ENCODE data around the gene CCDC183. TPM values are rescaled to one million over a fixed set of nuclear protein-coding genes. Genes with fewer than 3 reads are reported as not detected.

The CCDC183 gene
- total RNA-seq, 4 donors from 2014 or later: 0.51 to 2.4 (median 1.5) TPM

GRCh38 chr9:136799854-136800657, 3.9 kb downstream of the CCDC183 start:
- TF ChIP-seq, protein P1, sequence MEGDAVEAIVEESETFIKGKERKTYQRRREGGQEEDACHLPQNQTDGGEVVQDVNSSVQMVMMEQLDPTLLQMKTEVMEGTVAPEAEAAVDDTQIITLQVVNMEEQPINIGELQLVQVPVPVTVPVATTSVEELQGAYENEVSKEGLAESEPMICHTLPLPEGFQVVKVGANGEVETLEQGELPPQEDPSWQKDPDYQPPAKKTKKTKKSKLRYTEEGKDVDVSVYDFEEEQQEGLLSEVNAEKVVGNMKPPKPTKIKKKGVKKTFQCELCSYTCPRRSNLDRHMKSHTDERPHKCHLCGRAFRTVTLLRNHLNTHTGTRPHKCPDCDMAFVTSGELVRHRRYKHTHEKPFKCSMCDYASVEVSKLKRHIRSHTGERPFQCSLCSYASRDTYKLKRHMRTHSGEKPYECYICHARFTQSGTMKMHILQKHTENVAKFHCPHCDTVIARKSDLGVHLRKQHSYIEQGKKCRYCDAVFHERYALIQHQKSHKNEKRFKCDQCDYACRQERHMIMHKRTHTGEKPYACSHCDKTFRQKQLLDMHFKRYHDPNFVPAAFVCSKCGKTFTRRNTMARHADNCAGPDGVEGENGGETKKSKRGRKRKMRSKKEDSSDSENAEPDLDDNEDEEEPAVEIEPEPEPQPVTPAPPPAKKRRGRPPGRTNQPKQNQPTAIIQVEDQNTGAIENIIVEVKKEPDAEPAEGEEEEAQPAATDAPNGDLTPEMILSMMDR (IDR thresholded peaks at IDR 0.05; ENCODE audit: low read depth): no peak

- TF ChIP-seq, protein P1 (IDR thresholded peaks at IDR 0.05; ENCODE audit: low read depth): no peak
Observed at GRCh38 chr9:136802321-136802720, 6.2 kb downstream of the CCDC183 start.

- TF ChIP-seq, protein P1 (IDR thresholded peaks at IDR 0.05; ENCODE audit: low read depth): no peak
Observed at GRCh38 chr9:136803551-136804508, 7.7 kb downstream of the CCDC183 start.

GRCh38 chr9:136804509-136805206, 8.5 kb downstream of the CCDC183 start:
- TF ChIP-seq, protein P1 (IDR thresholded peaks at IDR 0.05; ENCODE audit: low read depth): no peak

DNA sequence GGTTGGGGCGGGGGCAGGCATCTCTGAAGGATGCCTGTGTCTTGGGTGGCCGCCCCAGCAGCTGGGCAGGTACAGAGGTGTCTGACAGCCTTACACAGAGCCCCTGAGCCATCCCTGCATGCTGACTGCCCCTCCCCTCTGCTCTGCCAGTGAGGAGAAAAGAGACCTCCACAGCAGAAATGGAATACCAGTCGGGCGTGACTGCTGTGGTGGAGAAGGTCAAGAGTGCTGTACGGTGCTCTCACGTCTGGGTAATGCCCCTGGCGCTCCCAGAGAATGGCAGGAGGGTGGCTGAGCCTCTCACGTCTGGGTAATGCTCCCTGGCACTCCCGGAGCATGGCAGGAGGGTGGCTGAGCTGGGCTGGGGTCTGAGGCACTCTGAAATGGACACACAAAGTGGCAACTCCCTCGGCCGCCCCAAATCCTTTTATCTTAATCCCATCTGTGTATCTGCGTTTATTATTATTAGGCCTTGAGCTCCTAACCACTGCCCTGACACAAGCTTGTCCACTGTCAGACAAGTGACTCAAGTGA, 9.1 kb downstream of the CCDC183 start:
- TF ChIP-seq, protein P1 (IDR thresholded peaks at IDR 0.05; ENCODE audit: low read depth): no peak

DNA sequence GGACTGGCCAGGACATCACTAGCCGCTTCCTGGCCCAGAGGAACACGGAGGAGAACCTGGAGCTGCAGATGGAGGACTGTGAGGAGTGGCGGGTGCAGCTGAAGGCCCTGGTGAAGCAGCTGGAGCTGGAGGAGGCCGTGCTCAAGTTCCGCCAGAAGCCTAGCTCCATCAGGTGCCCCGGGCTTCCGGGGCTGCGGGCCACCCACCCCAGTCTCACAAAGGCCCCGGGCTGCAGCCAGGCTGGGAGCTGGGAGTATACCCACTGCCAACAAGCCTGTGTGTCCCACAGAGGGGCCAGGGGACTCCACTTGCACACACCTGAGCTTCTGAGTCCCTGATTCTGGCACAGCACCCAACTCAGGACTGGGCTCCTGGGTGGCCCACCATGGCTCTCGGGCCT, 9.9 kb downstream of the CCDC183 start:
- TF ChIP-seq, protein P1 (IDR thresholded peaks at IDR 0.05; ENCODE audit: low read depth): no peak

Measured in subcutaneous adipose tissue (tissue), 4 donors.